Measurements from ENCODE around the gene SEC14L6.

GRCh38 chr22:30508216-30508615 is 38.3 kb downstream of the SEC14L6 start:
- no peak for TF ChIP-seq CTCF (IDR thresholded peaks at IDR 0.05; ENCODE audit: low read length)
- TF ChIP-seq EZH2 (IDR thresholded peaks at IDR 0.05; ENCODE audit: borderline replicate concordance, low read length) = no peak
